Measurements from ENCODE around the gene ERC1.

ERC1 gene

GRCh38 chr12:1367331-1368291, 376.6 kb downstream of the ERC1 start:
- TF ChIP-seq, protein P1, sequence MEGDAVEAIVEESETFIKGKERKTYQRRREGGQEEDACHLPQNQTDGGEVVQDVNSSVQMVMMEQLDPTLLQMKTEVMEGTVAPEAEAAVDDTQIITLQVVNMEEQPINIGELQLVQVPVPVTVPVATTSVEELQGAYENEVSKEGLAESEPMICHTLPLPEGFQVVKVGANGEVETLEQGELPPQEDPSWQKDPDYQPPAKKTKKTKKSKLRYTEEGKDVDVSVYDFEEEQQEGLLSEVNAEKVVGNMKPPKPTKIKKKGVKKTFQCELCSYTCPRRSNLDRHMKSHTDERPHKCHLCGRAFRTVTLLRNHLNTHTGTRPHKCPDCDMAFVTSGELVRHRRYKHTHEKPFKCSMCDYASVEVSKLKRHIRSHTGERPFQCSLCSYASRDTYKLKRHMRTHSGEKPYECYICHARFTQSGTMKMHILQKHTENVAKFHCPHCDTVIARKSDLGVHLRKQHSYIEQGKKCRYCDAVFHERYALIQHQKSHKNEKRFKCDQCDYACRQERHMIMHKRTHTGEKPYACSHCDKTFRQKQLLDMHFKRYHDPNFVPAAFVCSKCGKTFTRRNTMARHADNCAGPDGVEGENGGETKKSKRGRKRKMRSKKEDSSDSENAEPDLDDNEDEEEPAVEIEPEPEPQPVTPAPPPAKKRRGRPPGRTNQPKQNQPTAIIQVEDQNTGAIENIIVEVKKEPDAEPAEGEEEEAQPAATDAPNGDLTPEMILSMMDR (IDR thresholded peaks at IDR 0.05; ENCODE audit: low read depth, low read length) = no peak
- no peak overlapping the region for H3K4me3 ChIP-seq (ENCODE audit: low read depth, low read length)

GRCh38 chr12:1369460-1369859, 378.4 kb downstream of the ERC1 start:
- no peak overlapping the region for H3K4me3 ChIP-seq (ENCODE audit: low read depth, low read length)
- TF ChIP-seq, protein P1 (IDR thresholded peaks at IDR 0.05; ENCODE audit: low read depth, low read length) = no peak

DNA sequence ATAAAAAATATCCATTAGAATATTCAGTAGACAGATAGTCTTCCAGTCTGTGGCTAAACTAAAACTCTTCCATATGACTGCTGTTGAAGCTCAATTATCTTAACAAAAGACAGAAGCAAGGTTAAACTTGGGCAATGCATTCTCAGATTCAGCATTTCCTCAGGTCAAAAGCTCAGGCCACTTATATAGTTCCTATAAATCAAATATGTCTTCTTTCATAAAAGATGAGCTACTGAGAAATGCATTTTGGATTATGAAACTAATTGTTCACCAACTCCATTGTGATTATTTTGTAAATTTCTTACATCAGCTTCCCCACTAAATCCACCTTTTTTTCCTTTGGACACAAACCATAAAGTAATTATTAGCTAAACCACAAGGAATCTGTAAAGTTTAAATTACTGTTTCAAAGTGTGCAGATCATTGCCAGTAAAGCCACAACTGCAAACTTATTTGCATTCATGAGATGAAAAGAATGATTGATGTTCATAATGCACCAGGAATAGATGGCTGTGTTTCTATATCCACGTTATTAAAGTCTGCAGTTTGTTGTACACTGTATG, 379.0 kb downstream of the ERC1 start:
- TF ChIP-seq, protein P1 (IDR thresholded peaks at IDR 0.05; ENCODE audit: low read depth, low read length) = no peak
- H3K4me3 ChIP-seq (ENCODE audit: low read depth, low read length) = no peak overlapping the region

DNA sequence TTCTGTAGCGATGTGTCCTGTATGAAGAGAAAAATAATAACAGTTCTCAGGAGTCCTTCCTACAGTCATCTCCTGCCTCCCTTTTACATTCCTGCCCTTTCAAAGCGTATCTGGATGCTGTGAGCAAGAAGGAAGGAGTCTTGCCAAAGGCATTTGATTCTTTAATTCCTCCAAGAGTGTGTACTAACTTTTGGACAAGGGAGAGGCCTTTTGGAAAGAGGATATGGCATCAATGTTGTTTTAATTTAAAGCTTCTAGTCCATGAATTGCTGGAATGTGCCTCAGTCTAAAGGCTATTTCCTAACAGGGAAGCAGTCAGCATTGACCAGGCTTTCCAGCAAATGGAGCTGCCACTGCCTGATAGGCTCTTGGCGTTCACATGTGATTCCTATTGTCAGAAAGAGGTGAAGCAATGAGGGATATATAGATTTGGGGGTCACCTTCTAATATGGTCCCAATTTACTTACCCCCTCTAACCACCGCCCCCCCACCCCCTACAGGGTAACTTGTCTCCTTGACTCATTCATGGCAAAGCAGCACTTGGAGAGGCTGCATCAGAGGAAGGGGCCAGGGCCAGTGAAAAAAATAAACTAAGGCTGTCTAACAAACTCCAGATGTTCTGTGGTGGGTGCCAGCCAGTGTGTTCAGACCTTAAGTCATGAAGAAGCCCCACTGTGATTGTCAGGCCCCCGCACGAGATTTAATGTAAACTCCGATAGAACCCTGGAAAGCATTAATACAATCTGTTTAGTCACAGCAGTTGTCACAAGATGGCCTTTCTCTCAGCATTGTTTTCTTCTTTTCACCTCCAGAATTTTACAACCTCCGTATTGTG, 383.1 kb downstream of the ERC1 start:
- H3K4me3 ChIP-seq (ENCODE audit: low read depth, low read length) = no peak overlapping the region
- TF ChIP-seq, protein P1 (IDR thresholded peaks at IDR 0.05; ENCODE audit: low read depth, low read length) = no peak

GRCh38 chr12:1375323-1375722, 384.3 kb downstream of the ERC1 start:
- TF ChIP-seq, protein P1 (IDR thresholded peaks at IDR 0.05; ENCODE audit: low read depth, low read length) = no peak
- H3K4me3 ChIP-seq (ENCODE audit: low read depth, low read length) = no peak overlapping the region

DNA sequence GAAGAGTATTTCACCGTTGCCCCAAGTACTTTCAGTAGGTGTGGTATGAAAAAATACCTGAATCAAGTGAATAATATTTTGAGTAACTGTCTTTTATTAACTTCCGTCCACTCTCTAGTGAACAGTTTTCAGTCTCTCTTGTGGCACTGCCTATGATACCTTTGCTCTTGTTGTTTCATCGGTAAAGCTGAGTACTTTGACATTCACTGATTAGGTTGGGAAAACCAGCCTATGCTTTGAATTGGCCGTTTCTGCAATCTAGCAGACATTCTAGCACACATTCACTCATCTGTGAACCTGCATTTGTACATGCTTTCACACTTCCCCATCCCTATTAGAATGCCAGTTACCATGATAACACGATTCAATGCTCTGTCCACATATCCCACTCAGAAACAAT, 386.1 kb downstream of the ERC1 start:
- TF ChIP-seq, protein P1 (IDR thresholded peaks at IDR 0.05; ENCODE audit: low read depth, low read length) = no peak
- no peak overlapping the region for H3K4me3 ChIP-seq (ENCODE audit: low read depth, low read length)
